GM18519 (cell line): Measurements from ENCODE around the gene ZGLP1.
"Not testable (repeated sequence)": the region's sequence is repeated elsewhere in the genome, so short reads cannot be mapped to it uniquely, and the experiment has no call there.

Experiments used
- ATAC-seq: cut with Tn5 transposase; IDR thresholded peaks from one replicate; pipeline ENCODE4 v1.9.1; 2021; ENCODE audit warnings: mild to moderate bottlenecking, moderate library complexity; ENCODE audit not compliant: unreplicated experiment, low FRiP score

Gene ZGLP1

GRCh38 chr19:10283301-10284064, 26.1 kb downstream of the ZGLP1 start:
- no peak for ATAC-seq

- ATAC-seq = not testable (repeated sequence)
These were observed 27.6 kb downstream of the ZGLP1 start for GRCh38 chr19:10282043-10282442.

- ATAC-seq = no peak
These were observed 29.7 kb downstream of the ZGLP1 start for GRCh38 chr19:10279737-10280442.

GRCh38 chr19:10278935-10279334, 30.7 kb downstream of the ZGLP1 start:
- no peak for ATAC-seq

- ATAC-seq = no peak
These were observed 31.6 kb downstream of the ZGLP1 start for GRCh38 chr19:10277795-10278589.

- no peak for ATAC-seq
These were observed 35.0 kb downstream of the ZGLP1 start for GRCh38 chr19:10274589-10274988.

- ATAC-seq = no peak
These were observed 38.0 kb downstream of the ZGLP1 start for GRCh38 chr19:10271543-10272086.

GRCh38 chr19:10270616-10271394, 38.8 kb downstream of the ZGLP1 start, which contains the start of gene ICAM1:
Gene ICAM1 (plus strand): TSS chr19:10271120. CDS start chr19:10271160, 40 bp downstream.
- ATAC-seq = peak; percentile 42

- peak; percentile 9 for ATAC-seq
These were observed 39.4 kb downstream of the ZGLP1 start for GRCh38 chr19:10270180-10270615.

GRCh38 chr19:10269333-10270179, 40.1 kb downstream of the ZGLP1 start:
- ATAC-seq = no peak

GRCh38 chr19:10268071-10268470, 41.5 kb downstream of the ZGLP1 start:
- no peak for ATAC-seq

GRCh38 chr19:10266706-10267105, 42.9 kb downstream of the ZGLP1 start:
- ATAC-seq = no peak

- ATAC-seq = no peak
These were observed 46.8 kb downstream of the ZGLP1 start for GRCh38 chr19:10262771-10263170.

- no peak for ATAC-seq
These were observed 49.5 kb downstream of the ZGLP1 start for GRCh38 chr19:10260141-10260584.

- ATAC-seq = no peak
These were observed 50.3 kb downstream of the ZGLP1 start for GRCh38 chr19:10259162-10259905.

- no peak for ATAC-seq
These were observed 51.4 kb downstream of the ZGLP1 start for GRCh38 chr19:10258080-10258710.

GRCh38 chr19:10256970-10257615, 52.5 kb downstream of the ZGLP1 start:
- no peak for ATAC-seq
